H9 (cell line): ENCODE measurements around the gene NF1. TPM values are rescaled to one million over a fixed set of nuclear protein-coding genes. Genes with fewer than 3 reads are reported as not detected.

Experiments
- DNase-seq: peaks from one replicate; pipeline ENCODE4 v3.0.0-alpha.2; 2017
- H2AFZ ChIP-seq: one replicate; pipeline ENCODE4 v1.6.1; 2013; ENCODE audit warnings: mild to moderate bottlenecking, low read length, control low read depth, moderate library complexity
- H2AK5ac ChIP-seq: 2 replicates; pipeline ENCODE4 v1.6.1; 2013; ENCODE audit warnings: low read length, control low read depth, mixed read lengths; ENCODE audit not compliant: insufficient read length
- H2BK120ac ChIP-seq: one replicate; pipeline ENCODE4 v1.6.1; 2013; ENCODE audit warnings: low read depth, mild to moderate bottlenecking, low read length, control low read depth, inconsistent platforms; ENCODE audit not compliant: poor library complexity, severe bottlenecking
- H2BK12ac ChIP-seq: 2 replicates; pipeline ENCODE4 v1.6.1; 2013; ENCODE audit warnings: low read length, control low read depth, mixed read lengths, low read depth; ENCODE audit not compliant: insufficient read length
- H2BK15ac ChIP-seq: 2 replicates; pipeline ENCODE4 v1.6.1; 2013; ENCODE audit warnings: low read depth, low read length, control low read depth
- H2BK20ac ChIP-seq: one replicate; pipeline ENCODE4 v1.6.1; 2013; ENCODE audit warnings: low read depth, mild to moderate bottlenecking, low read length, control low read depth, inconsistent platforms; ENCODE audit not compliant: poor library complexity, severe bottlenecking
- H2BK5ac ChIP-seq: 2 replicates; pipeline ENCODE4 v1.6.1; 2013; ENCODE audit warnings: low read length, control low read depth, mixed read lengths; ENCODE audit not compliant: insufficient read length
- H3K14ac ChIP-seq: 2 replicates; pipeline ENCODE4 v1.6.1; 2013; ENCODE audit warnings: low read length, control low read depth; ENCODE audit not compliant: insufficient read depth
- H3K18ac ChIP-seq: 2 replicates; pipeline ENCODE4 v1.6.1; 2013; ENCODE audit warnings: low read depth, mild to moderate bottlenecking, mixed read lengths, low read length, control low read depth; ENCODE audit not compliant: insufficient read length
- H3K23ac ChIP-seq: 2 replicates; pipeline ENCODE4 v1.6.1; 2013; ENCODE audit warnings: low read length, control low read depth, mixed read lengths, low read depth; ENCODE audit not compliant: insufficient read length
- H3K23me2 ChIP-seq: 2 replicates; pipeline ENCODE4 v1.6.1; 2013; ENCODE audit warnings: low read depth, mild to moderate bottlenecking, mixed read lengths, low read length, control low read depth; ENCODE audit not compliant: insufficient read length, poor library complexity, severe bottlenecking
- H3K27ac ChIP-seq: 2 replicates; pipeline ENCODE4 v1.5.1; 2013; ENCODE audit warnings: low read length, control low read depth, mixed read lengths, low read depth; ENCODE audit not compliant: insufficient read length
- H3K27me3 ChIP-seq: 2 replicates; pipeline ENCODE4 v1.6.1; 2013; ENCODE audit warnings: low read length, control low read depth, inconsistent platforms; ENCODE audit not compliant: insufficient read depth
- H3K4ac ChIP-seq: 2 replicates; pipeline ENCODE4 v1.6.1; 2013; ENCODE audit warnings: low read depth, mild to moderate bottlenecking, control low read depth, inconsistent platforms, low read length, moderate library complexity
- H3K4me1 ChIP-seq: 2 replicates; pipeline ENCODE4 v1.6.1; 2013; ENCODE audit warnings: low read length, control low read depth, inconsistent platforms; ENCODE audit not compliant: insufficient read depth
- H3K4me2 ChIP-seq: 2 replicates; pipeline ENCODE4 v1.6.1; 2013; ENCODE audit warnings: low read length, control low read depth, mixed read lengths; ENCODE audit not compliant: insufficient read length, insufficient read depth
- H3K56ac ChIP-seq: 2 replicates; pipeline ENCODE4 v1.6.1; 2013; ENCODE audit warnings: low read depth, mild to moderate bottlenecking, mixed read lengths, low read length, control low read depth; ENCODE audit not compliant: insufficient read length
- H3K79me1 ChIP-seq: 2 replicates; pipeline ENCODE4 v1.6.1; 2013; ENCODE audit warnings: low read depth, mild to moderate bottlenecking, moderate library complexity, low read length, control low read depth, inconsistent platforms; ENCODE audit not compliant: insufficient read depth, poor library complexity, severe bottlenecking
- H3K79me2 ChIP-seq: 2 replicates; pipeline ENCODE4 v1.6.1; 2013; ENCODE audit warnings: low read length, control low read depth, inconsistent platforms; ENCODE audit not compliant: insufficient read depth
- H3K9ac ChIP-seq: 2 replicates; pipeline ENCODE4 v1.6.1; 2013; ENCODE audit warnings: low read length, control low read depth, mixed read lengths; ENCODE audit not compliant: insufficient read length; ENCODE audit errors: extremely low read depth
- H3K9me3 ChIP-seq: one replicate; pipeline ENCODE4 v1.6.1; 2013; ENCODE audit warnings: low read depth, low read length, inconsistent platforms; ENCODE audit not compliant: control insufficient read depth
- H3T11ph ChIP-seq: one replicate; pipeline ENCODE4 v1.6.1; 2013; ENCODE audit warnings: mild to moderate bottlenecking, low read length, control low read depth, inconsistent platforms
- H4K20me1 ChIP-seq: one replicate; pipeline ENCODE4 v1.6.1; 2013; ENCODE audit not compliant: control insufficient read depth, insufficient read length, insufficient read depth
- H4K5ac ChIP-seq: 2 replicates; pipeline ENCODE4 v1.6.1; 2013; ENCODE audit warnings: low read depth, mild to moderate bottlenecking, mixed read lengths, low read length, control low read depth; ENCODE audit not compliant: insufficient read length
- H4K8ac ChIP-seq: replicated peaks from 2 replicates; pipeline ENCODE4 v1.6.1; 2013; ENCODE audit warnings: low read length, control low read depth, mixed read lengths, low read depth; ENCODE audit not compliant: insufficient read length
- H4K91ac ChIP-seq: 2 replicates; pipeline ENCODE4 v1.6.1; 2013; ENCODE audit warnings: low read depth, mild to moderate bottlenecking, moderate library complexity, mixed read lengths, low read length, control low read depth; ENCODE audit not compliant: insufficient read length
- H3K27ac Mint-ChIP-seq, 3 experiments: 2 replicates in 2 of 3; 3 replicates in 1 of 3; pipeline ENCODE4 v1.8.0; 2020 to 2021; ENCODE audit warnings: mixed read lengths in 3 of 3, mild to moderate bottlenecking in 1 of 3, moderate library complexity in 1 of 3
- H3K27me3 Mint-ChIP-seq: 2 replicates; pipeline ENCODE4 v1.8.0; 2021; ENCODE audit warnings: low read depth, mild to moderate bottlenecking, moderate library complexity, mixed read lengths
- H3K36me3 Mint-ChIP-seq, 3 experiments: 2 replicates in 2 of 3; 3 replicates in 1 of 3; pipeline ENCODE4 v1.8.0; 2020 to 2021; ENCODE audit warnings: low read depth in 3 of 3, mixed read lengths in 3 of 3; ENCODE audit not compliant: insufficient read depth in 1 of 3
- H3K4me1 Mint-ChIP-seq, 2 experiments: 2 replicates each; pipeline ENCODE4 v1.8.0; 2020; ENCODE audit warnings: mixed read lengths in 2 of 2
- H3K4me3 Mint-ChIP-seq, 2 experiments: 2 replicates in 1 of 2; 3 replicates in 1 of 2; pipeline ENCODE4 v1.8.0; 2020 to 2021; ENCODE audit warnings: mild to moderate bottlenecking in 2 of 2, mixed read lengths in 2 of 2, moderate library complexity in 1 of 2
- H3K9me3 Mint-ChIP-seq, 2 experiments: 2 replicates in 1 of 2; 3 replicates in 1 of 2; pipeline ENCODE4 v1.8.0; 2020; ENCODE audit warnings: mild to moderate bottlenecking in 2 of 2, mixed read lengths in 2 of 2, moderate library complexity in 1 of 2
- total RNA-seq: library from RNA; stranded (reverse); gene quantifications from 2 replicates; pipeline ENCODE4 v1.2.1, GENCODE V29; 2021
- TF ChIP-seq, protein P1 (sequence below): fragments of 200-600 bp; sonication (generic); conservative IDR thresholded peaks from 3 replicates; pipeline ENCODE4 v1.8.0; 2021; ENCODE audit warnings: antibody characterized with exemption, mild to moderate bottlenecking

Gene NF1
- total RNA-seq, 1 experiment from 2014 or later: 38.1 TPM

DNA sequence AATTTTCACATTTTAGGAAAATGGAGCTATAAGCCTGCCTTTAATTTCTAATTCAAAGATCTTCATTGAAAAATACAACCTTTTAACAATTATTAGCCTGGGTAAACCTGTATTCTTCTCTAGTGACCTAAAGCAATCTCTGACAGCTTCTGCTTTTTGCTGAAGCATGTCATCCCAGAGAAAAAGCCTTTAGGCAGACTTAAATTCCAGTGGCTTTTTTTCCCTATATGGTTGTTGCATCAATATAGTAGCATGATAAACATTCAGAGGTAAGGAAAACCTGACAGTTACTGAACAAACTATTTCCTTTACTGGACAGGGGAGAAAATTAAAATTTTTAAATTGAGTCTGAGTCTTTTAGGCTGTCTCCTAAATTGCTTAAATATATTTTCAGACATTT is 234.4 kb downstream of the NF1 start:
- H2BK20ac ChIP-seq: no peak overlapping the region
- no peak overlapping the region for H3K4me3 Mint-ChIP-seq
- H3K18ac ChIP-seq: no peak overlapping the region
- no peak overlapping the region for H3K23ac ChIP-seq
- no peak overlapping the region for H2BK15ac ChIP-seq
- H2BK5ac ChIP-seq: no peak overlapping the region
- no peak overlapping the region for H3K9ac ChIP-seq
- H2AK5ac ChIP-seq: no peak overlapping the region
- TF ChIP-seq, protein P1, sequence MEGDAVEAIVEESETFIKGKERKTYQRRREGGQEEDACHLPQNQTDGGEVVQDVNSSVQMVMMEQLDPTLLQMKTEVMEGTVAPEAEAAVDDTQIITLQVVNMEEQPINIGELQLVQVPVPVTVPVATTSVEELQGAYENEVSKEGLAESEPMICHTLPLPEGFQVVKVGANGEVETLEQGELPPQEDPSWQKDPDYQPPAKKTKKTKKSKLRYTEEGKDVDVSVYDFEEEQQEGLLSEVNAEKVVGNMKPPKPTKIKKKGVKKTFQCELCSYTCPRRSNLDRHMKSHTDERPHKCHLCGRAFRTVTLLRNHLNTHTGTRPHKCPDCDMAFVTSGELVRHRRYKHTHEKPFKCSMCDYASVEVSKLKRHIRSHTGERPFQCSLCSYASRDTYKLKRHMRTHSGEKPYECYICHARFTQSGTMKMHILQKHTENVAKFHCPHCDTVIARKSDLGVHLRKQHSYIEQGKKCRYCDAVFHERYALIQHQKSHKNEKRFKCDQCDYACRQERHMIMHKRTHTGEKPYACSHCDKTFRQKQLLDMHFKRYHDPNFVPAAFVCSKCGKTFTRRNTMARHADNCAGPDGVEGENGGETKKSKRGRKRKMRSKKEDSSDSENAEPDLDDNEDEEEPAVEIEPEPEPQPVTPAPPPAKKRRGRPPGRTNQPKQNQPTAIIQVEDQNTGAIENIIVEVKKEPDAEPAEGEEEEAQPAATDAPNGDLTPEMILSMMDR: no peak
- no peaks in the 10 kb centered on the region for H3K27me3 Mint-ChIP-seq
- H3K9me3 Mint-ChIP-seq: no peaks in the 10 kb centered on the region
- peaks cover 0 to 23% (median 9%) of the 10 kb centered on the region in 3 experiments; a peak in 3 of 7 replicates for H3K36me3 Mint-ChIP-seq
- no peak overlapping the region for H2BK120ac ChIP-seq
- no peak overlapping the region for H3K27ac Mint-ChIP-seq
- no peak overlapping the region for H3K27ac ChIP-seq
- H4K8ac ChIP-seq: no peak overlapping the region
- H3K9me3 ChIP-seq: no peaks in the 10 kb centered on the region
- no peak overlapping the region for H3K4me2 ChIP-seq
- no peaks in the 10 kb centered on the region for H3K23me2 ChIP-seq
- H3K14ac ChIP-seq: no peak overlapping the region
- no peaks in the 10 kb centered on the region for H3K4me1 ChIP-seq
- no peak overlapping the region for H2BK12ac ChIP-seq
- H3K4me1 Mint-ChIP-seq: no peaks in the 10 kb centered on the region
- no peaks in the 10 kb centered on the region for H3K79me2 ChIP-seq
- no peaks in the 10 kb centered on the region for H3K27me3 ChIP-seq
- H3K79me1 ChIP-seq: no peaks in the 10 kb centered on the region
- H4K5ac ChIP-seq: no peak overlapping the region
- no peak overlapping the region for H4K91ac ChIP-seq
- H3K56ac ChIP-seq: no peak overlapping the region
- H4K20me1 ChIP-seq: no peaks in the 10 kb centered on the region
- DNase-seq: no peak
- H3T11ph ChIP-seq: no peak overlapping the region
- H3K4ac ChIP-seq: no peak overlapping the region
- H2AFZ ChIP-seq: no peak overlapping the region
